ENCODE results near the gene NEFH. TPM values are rescaled to one million over a fixed set of nuclear protein-coding genes. Genes with fewer than 3 reads are reported as not detected.

NEFH gene
- total RNA-seq, 4 donors from 2014 or later, result 0.23 to 3.0 (median 0.53) TPM

DNA sequence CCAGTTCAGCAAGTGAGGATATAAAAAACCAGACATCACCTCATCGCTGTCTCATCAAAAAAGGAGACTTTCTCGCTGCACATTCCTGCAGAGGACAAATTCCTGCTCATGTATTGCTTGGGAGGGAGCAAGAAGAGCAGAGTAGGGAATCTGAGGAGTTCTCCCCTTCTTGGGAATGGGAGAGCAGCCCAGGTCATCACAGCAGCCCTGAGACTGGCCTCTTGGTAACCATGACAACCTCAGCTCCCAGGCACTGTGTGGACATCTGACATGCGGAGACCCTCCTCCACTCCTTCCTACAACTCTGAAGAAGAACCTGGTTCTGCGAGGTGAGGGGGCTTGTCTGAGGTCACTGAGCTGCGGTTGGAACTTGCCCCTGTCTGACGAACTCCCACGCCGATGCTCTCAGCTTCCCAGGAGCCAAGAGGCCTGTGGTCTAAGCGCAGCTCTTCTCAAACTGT, 23.8 kb upstream of the NEFH start:
- no peak for DNase-seq (ENCODE audit: low spot score in 2 of 2)
- TF ChIP-seq, protein P1, sequence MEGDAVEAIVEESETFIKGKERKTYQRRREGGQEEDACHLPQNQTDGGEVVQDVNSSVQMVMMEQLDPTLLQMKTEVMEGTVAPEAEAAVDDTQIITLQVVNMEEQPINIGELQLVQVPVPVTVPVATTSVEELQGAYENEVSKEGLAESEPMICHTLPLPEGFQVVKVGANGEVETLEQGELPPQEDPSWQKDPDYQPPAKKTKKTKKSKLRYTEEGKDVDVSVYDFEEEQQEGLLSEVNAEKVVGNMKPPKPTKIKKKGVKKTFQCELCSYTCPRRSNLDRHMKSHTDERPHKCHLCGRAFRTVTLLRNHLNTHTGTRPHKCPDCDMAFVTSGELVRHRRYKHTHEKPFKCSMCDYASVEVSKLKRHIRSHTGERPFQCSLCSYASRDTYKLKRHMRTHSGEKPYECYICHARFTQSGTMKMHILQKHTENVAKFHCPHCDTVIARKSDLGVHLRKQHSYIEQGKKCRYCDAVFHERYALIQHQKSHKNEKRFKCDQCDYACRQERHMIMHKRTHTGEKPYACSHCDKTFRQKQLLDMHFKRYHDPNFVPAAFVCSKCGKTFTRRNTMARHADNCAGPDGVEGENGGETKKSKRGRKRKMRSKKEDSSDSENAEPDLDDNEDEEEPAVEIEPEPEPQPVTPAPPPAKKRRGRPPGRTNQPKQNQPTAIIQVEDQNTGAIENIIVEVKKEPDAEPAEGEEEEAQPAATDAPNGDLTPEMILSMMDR (IDR thresholded peaks at IDR 0.05), result no peak
- no peak for TF ChIP-seq POLR2A (IDR thresholded peaks at IDR 0.05)
- 66 to 93% methylated on average over 5 to 9 of the region's 9 CpGs for WGBS, 2 donors
- intact Hi-C loops (cut with DNase I; ENCODE audit: low total_unique reads), result no loop called here
- H3K4me3 ChIP-seq (ENCODE audit: low read depth, poor library complexity, severe bottlenecking), result no peak overlapping the region

DNA sequence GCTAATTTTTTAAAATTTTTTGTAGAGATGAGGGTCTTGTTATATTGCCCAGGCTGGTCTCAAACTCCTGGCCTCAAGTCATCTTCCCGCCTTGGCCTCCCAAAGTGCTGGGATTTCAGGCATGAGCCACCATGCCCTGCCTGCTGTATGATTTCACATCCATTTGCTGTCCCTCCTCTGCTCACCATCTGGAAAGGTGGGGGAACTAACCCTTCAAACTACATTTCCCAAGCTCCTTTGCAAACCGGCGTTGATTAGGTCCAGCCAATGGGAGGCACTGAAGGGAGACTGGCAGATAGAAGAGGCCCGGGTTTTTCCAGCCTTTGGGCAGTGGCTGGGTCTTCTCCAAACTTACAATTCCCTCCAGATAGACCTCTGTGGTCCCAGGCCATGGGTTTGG, 22.3 kb upstream of the NEFH start:
- intact Hi-C loops (cut with DNase I; ENCODE audit: low total_unique reads), result no loop called here
- TF ChIP-seq, protein P1 (IDR thresholded peaks at IDR 0.05), result no peak
- TF ChIP-seq POLR2A (IDR thresholded peaks at IDR 0.05), result no peak
- no peak overlapping the region for H3K4me3 ChIP-seq (ENCODE audit: low read depth, poor library complexity, severe bottlenecking)
- DNase-seq (ENCODE audit: low spot score in 2 of 2), result no peak
- 39 to 43% methylated on average over 4 of the region's 4 CpGs for WGBS, 2 donors

GRCh38 chr22:29458551-29458950, 21.5 kb upstream of the NEFH start:
- intact Hi-C loops (cut with DNase I; ENCODE audit: low total_unique reads), result no loop called here
- no peak for DNase-seq (ENCODE audit: low spot score in 2 of 2)
- no peak overlapping the region for H3K4me3 ChIP-seq (ENCODE audit: low read depth, poor library complexity, severe bottlenecking)
- no peak for TF ChIP-seq POLR2A (IDR thresholded peaks at IDR 0.05)
- TF ChIP-seq, protein P1 (IDR thresholded peaks at IDR 0.05), result no peak

DNA sequence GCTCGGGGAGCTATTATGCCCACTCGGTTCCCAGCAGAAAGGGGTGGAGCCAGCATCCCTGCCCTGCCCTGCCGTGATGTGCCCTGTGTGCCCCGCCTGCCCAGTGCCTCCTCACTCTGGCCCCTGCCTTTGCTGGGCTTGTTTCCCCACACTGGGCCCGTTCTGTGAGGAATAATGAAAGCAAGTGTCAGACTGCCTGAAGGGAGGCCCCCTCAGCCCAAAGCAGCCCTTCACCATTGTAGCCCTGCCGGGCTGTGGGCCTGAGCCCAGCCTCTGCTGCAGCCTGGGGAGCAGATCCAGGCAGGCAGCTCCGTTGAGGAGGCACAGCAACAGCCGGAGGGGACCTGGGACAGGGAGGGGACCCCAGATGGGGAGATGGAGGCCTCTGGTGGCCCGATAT, 20.2 kb upstream of the NEFH start:
- 68 to 70% methylated on average over 8 to 9 of the region's 9 CpGs for WGBS, 2 donors

GRCh38 chr22:29461263-29461662, 18.8 kb upstream of the NEFH start:
- no peak for DNase-seq (ENCODE audit: low spot score in 2 of 2)
- H3K4me3 ChIP-seq (ENCODE audit: low read depth, poor library complexity, severe bottlenecking), result no peak overlapping the region
- 92% methylated on average over 5 of the region's 5 CpGs for WGBS, 2 donors
- TF ChIP-seq, protein P1 (IDR thresholded peaks at IDR 0.05), result no peak
- TF ChIP-seq POLR2A (IDR thresholded peaks at IDR 0.05), result no peak
- intact Hi-C loops (cut with DNase I; ENCODE audit: low total_unique reads), result no loop called here

More for the DNA sequence above, 20.2 kb upstream of the NEFH start:
- DNase-seq (ENCODE audit: low spot score in 2 of 2), result no peak
- intact Hi-C loops (cut with DNase I; ENCODE audit: low total_unique reads), result no loop called here
- TF ChIP-seq, protein P1 (IDR thresholded peaks at IDR 0.05), result no peak
- TF ChIP-seq POLR2A (IDR thresholded peaks at IDR 0.05), result no peak
- H3K4me3 ChIP-seq (ENCODE audit: low read depth, poor library complexity, severe bottlenecking), result no peak overlapping the region

GRCh38 chr22:29463629-29464028, 16.4 kb upstream of the NEFH start:
- DNase-seq (ENCODE audit: low spot score in 2 of 2), result no peak
- intact Hi-C loops (cut with DNase I; ENCODE audit: low total_unique reads), result no loop called here
- TF ChIP-seq, protein P1 (IDR thresholded peaks at IDR 0.05), result no peak
- no peak for TF ChIP-seq POLR2A (IDR thresholded peaks at IDR 0.05)
- H3K4me3 ChIP-seq (ENCODE audit: low read depth, poor library complexity, severe bottlenecking), result no peak overlapping the region
- WGBS, 2 donors, result 87 to 90% methylated on average over 7 of the region's 7 CpGs

Data from lower leg skin (tissue), 4 donors.